Vagina (tissue), 2 donors: ENCODE measurements around the gene KLK13.

Experiments
- CTCF ChIP-seq, 3 experiments: fragments of 450-650 bp in 2 of 3; fragments of 200-600 bp in 1 of 3; sonication (generic) in 1 of 3; IDR thresholded peaks; one replicate each; pipeline ENCODE4 v1.5.1; 2017 to 2019; ENCODE audit warnings: antibody characterized with exemption in 3 of 3, mild to moderate bottlenecking in 2 of 3, moderate library complexity in 2 of 3
- POLR2A ChIP-seq, 2 donors: fragments of 450-650 bp; IDR thresholded peaks; one replicate each; pipeline ENCODE4 v1.6.1; 2017; ENCODE audit warnings: antibody characterized with exemption in 2 of 2, mild to moderate bottlenecking in 2 of 2, moderate library complexity in 2 of 2
- POLR2AphosphoS5 ChIP-seq, 2 donors: sonication (generic); formaldehyde crosslinking; IDR thresholded peaks; one replicate each; pipeline ENCODE4 v1.9.0; 2017; ENCODE audit warnings: antibody characterized with exemption in 2 of 2, mild to moderate bottlenecking in 2 of 2, low read depth in 1 of 2; ENCODE audit not compliant: insufficient read depth in 1 of 2

GRCh38 chr19:51027126-51027806, 37.6 kb downstream of the KLK13 start:
- TF ChIP-seq CTCF (IDR thresholded peaks at IDR 0.05) (no peak), POLR2A (IDR thresholded peaks at IDR 0.05) (no peak), POLR2AphosphoS5 (IDR thresholded peaks at IDR 0.05; ENCODE audit: insufficient read depth in 1 of 2, low read depth in 1 of 2) (peak in 1 of 2 donors; percentile 36)
